LoVo (cell line): ENCODE results near the gene RALB.

Experiments used
- DNase-seq: peaks from one replicate; pipeline ENCODE4 v3.0.0-alpha.2; 2016; ENCODE audit warnings: low spot score

The RALB gene, protein sequence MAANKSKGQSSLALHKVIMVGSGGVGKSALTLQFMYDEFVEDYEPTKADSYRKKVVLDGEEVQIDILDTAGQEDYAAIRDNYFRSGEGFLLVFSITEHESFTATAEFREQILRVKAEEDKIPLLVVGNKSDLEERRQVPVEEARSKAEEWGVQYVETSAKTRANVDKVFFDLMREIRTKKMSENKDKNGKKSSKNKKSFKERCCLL

DNA sequence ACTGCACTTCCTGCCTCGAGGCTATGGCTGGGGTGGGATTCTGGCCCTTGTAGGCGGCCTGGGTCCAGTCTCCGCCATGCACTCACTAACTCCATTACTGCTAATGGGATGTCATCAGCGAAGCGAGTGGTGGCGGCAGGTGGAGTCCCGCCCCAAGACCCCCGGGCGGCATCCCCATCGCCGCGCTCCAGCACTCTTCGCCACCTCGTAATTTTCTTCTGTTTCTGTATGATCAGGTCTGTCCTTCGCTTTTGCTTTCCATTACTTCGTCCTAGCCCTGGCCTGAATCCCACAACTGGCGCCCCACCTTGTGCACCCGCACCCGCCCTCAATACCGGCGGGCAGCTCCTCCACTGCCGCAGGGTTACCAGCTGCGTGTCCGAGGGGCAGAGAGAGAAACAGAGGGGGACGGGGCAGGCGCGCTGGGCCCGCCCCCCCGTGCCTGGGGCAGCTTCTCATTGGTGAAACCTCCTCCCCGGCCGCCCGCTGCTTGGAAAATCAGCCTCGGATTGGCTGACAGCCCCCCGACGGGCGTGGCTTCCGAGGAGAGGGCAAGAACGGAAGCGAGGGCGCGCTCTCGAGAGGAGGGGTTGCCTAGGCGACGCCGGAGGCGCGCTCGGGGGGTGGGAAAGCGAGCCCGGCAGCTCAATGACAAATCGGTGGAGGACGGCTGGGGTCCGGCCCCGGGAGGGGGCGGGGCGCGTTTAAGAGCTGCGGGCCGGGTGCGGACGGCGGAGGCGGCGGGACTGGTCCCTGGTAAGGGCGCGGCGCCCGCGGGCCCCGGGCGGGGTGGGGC is at the start of gene RALB:
Gene RALB (plus strand): TSS at position 628 of the 796 bp plus-strand sequence. CDS start 25,813 bp downstream, outside the sequence.
- DNase-seq = peak; percentile 97

DNA sequence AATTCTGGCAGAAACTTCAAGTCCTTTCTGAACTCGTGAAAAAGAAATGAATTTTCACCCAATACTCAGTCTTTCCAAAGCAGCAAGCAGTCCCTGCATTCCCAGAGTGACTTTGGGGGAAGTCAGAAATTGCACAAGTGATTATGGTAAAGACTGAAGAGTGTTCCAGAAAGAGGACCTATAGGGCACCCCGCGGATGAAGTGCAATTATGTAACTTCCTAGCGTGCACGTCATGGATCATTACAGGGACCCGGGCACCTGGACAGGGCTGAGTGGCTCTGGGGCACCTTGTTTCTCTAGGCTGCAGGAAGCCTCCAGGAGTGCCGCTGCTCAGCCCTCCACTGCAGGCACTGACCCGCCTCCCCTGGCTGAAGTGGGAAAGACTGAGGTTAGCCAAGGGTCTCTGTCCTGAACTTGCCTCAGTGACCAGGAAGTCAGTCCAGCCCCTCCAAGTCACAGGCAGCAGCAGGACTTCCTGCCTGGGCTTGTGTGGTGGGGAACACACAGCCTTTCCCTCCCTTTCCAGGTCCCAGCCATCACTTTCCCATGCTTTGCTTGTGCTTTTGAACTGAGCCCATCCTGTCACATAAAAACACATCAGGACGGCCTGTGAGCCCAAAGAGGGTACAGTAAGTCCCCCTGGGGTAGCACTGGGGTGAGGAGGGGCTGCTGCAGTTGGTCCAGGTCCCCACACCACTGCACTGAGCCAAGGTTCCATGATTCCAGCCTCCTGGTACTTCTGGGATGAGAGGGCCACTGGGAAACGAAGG is 49.2 kb upstream of the RALB start:
- DNase-seq = no peak

DNA sequence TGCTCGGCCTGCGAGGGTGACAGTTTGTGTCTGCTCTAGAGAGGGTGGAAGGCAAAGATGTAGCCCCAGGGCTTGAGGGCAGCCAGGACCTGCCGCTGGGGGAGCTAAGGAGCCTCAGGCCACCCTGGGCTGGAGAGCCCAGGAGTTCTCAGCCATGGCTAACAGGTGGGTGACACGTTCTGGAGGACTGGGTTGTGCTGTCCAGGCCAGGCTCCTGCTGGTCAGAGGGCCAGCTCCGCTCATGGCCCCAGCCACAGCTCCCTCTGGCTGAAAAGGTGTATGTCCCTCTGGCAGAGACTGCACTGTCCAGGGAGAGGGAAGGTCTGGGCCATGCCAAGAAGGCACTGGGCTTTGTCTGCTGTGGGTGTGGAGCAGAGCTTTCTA is 48.6 kb upstream of the RALB start:
- no peak for DNase-seq

DNA sequence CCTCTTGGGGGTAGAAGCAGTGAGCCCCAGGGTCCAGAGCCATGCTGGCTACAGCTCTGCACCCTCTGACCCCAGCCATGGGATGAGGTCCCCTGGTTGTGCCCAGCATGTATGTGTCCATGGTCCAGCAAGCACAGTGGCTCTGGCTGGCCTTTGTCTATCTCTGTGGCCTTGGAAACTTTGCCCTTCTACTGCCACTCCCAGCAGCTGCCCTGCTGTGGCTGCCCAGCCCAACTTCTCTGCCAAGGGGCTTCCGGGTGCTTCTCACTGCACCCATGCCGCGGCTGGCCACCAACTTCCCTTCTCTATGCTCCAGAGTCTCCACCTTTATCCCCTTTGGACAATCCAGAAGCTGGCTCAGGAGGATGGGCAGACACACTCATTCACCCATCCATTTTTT is 48.2 kb upstream of the RALB start:
- DNase-seq = no peak

DNA sequence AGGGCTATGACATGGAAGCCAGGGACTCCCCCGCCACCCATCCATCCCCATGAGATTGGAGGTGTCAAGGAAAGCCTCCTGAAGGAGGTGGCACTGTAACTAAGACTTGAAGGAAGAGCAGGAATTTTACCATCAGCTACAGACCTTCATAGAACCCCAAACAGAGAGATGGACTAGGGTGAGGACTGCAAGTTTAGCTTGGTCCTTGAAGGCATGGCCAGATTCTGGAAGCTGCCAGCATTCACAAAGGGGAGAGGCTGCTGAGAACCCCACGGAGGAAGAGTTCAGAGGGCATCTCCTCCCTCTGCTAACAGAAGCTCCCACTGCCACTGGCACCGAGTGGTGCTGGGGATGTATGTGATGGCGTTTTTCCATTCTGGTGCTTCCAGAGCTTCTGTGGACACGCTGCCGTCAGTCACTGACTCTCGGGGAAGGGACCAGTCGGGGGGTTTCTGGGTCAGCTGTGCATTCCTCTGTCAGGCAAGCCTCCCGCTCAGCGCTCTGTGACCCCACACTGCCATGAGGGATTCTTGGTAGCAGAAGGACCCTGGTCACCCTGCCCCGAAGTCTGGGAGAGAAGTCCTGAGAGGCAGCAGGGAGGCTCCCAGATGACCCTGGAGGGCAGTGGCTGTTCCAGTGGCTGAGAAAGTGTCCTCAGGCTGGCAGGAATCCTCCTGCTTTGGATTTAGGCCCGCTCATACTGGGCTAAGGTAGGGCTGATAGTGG is 47.5 kb upstream of the RALB start:
- DNase-seq = no peak

DNA sequence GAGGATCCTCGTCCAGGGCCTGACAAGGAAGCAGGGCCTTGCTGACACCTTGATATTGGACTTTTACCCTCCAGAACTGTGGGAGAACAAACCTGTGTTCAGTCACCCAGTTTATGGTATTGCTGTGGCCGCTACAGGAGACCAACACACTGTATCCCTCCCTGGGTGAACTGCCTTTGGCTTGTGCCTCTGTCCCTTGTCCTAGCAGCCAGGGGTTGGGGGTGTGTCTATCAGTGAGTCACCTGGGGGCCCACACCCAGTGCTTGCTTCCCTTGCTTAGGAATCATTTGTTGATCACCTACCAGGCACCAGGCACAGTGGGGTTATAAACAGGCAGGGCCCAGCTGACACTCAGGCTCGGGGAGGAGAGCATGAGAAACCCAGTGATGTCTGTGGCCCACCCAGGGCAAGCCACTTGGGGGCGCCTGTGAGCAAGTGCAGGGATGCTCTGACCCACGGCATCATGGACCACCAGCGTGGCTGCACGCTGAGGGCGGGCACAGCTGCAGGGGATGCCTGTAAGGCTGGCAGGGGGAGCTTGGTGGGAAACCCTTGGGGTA is 46.5 kb upstream of the RALB start:
- no peak for DNase-seq

DNA sequence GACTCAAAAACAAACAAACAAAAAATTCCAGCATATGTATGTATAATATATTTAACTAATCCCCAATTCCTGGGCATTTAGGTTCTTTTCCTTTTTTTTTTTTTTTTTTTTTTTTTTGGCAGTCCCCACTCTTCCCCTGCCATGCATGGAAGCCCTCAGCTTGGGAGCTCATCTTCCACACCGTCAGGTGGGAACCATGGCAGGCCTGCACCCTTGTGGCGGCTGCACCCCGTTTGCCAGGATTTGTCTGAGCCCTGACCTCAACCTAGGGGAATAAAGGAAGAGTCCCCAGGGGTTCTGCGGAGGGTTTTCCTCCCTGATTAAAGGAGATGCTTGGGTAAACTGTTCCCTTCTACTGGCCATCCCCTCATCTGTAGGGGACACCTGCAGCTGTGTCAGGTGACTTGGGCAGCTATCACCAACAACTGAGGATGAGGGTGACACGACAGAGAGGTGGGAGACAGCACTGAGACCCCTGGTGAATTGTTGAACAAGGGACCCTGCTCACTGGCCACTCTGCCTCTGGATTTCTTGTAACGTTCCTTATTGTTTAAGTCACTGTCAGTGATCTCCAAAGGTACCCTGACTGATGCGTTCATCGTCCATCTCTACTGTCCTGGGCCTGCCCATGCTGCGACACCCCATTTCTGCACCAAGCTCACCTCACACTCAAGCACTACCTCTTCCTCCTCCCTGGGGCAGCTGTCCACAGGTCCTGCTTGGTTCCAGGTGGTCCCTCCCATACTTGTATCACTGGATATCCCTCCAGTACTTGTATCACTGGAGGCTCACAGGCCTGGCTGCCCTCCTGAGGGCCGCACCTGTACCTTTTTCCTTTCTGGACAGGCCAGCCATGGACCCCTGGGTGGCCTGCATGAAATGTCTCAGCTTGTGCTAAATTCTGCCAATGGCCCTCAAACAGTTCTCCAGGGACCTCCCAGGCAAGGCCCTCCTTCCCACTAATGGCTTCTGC is 44.0 kb upstream of the RALB start:
- no peak for DNase-seq

DNA sequence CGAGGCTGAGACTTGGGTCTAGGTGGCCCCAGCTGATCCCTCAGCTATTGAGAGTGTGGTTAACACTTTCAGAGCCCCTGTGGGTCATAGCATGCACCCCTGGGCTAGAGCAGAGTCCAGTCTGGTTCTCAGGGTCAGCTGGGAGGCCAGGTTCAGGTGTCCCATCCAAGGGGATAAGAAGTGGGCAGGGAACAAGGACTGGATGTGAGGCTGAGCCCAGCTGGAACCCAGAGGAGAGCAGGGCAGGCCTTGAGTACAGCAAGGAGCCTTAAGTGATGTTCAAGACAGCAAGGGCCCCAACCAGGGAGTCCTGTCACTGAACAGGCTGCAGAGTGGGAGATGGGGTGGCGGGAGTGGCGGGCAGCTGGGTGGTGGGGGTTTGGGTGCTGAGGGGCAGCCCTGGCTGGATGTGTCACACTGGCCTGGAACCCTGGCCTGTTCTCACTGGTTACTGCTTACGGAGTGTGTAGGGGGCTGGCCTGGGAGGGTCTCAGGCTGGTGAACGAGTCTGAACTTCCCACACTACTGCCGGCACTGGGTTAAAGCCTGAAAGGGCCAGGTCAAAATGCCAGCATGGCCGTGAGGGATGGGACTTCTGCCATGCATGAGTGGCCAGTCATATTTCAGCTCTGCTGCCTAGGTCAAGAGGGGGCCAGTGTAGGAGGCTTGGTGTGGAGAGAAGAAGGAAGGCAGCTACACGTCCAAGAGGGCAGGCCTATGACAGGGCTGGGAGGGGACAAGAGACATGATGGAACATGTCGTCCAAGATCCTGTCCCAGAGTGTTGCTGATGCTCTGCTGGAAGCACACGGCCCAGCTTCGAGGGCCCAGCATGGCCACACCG is 43.0 kb upstream of the RALB start:
- no peak for DNase-seq

DNA sequence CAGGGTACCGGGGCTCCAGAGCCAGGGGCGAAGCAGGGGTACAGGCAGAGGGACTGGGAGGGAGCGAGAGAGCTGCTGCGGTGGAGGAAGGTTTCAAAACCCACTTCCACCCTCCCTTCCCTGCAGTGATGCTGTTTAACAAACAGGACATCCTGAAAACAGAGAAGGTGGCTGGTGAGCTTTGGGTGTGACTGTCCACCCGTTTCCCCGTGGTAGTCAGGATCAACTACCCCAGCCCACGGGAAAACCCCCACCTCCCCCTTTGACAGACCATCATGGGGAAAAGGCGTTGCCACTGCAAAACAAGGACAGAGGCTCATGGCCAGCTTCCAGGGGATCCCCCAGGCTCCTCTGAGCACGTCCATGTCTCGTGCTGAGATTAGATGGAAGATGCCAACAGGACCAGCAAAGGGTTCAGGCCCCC is 42.4 kb upstream of the RALB start:
- no peak for DNase-seq

DNA sequence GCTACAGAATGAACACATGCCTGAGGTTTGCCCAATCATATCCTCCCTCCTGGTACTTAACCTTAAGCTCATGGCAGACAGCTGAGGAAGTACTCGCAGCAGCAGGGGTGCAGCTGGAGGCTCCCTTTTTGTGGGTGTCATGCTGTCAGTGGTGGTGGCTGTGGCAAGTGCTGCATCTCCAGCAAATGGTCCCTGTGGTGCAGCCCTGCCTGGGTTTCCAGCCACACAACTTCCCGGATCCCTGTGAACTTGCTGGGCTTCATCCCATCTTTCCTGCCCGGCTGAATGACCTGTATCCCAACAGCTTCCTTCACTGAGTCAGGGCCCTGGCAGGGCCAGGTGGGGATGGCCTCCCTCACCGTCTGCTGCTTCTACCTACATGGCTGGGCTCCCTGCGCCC is 34.5 kb upstream of the RALB start:
- DNase-seq = no peak

DNA sequence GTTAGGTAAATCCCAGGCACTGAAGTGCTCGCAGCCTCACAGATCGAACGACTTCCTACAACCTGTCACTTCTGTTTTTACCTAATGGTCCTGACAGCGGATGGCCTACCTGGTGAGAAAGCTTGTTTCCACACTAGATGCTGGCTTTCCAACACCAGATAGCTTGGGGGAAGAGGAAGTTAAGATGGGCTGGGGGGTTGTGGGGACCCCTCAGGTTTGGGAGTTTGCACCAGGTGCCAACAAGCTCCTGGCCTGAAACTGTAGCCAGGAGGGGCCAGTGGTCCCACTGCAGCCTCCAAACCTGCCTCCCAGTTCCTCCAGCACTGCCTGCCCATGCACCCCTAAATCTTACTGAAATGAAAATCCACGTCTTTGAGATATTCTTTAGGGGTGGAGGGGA is 33.4 kb upstream of the RALB start:
- no peak for DNase-seq

DNA sequence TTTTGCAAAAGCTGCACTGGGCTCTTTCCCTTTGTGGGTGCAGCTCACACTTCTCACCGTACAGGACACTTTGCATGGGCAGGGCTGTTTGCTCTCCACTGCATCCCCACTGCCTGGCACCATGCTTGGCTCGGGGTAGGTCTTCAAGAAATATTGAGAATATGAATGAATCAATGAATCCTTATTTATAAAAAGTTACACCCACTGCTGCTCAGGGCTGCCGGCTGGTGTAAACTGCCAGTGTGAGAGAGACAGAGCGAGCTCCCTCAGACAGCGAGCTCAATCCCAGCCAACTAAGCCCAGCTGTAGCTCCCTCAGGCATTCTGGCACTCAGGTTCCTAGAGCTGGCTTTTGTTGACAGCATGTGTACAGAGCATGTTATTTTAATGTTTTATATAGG is 32.9 kb upstream of the RALB start:
- no peak for DNase-seq

DNA sequence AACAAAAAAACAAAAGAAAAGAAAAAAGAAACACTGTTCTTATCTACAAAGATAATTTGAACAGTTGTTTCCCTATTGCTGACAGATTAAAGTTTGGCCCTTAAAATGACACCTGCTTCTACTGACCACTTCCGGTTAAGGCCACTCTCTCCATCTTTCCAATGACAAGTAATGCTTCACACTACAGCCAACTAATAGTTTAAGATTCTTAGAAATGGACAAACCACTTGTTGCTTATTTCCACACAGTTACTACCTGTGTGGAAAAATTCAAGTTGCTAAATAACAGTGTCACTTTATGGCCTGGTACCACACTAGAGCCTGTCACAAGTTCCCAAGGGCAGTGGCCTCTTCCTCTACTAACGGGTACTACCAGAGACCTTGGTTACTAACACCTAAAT is 31.9 kb upstream of the RALB start:
- no peak for DNase-seq

DNA sequence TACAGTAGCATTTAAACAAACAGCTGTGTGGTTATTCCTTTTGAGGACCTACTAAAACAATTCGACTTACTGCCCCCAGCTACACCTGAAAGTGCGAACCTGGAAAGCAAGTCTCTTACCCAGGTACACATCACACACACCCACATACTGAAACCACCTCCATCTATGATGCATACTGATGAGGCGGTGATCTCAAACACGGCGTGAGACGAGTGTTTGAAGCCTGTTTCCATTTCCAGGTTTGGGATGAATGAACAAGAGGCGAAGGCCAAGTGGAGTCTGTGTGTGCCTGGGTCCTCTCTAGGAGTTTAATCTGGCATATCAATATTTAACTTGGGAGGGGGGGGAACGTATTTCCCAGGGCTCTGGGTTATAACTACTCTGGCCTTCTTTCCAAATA is 31.0 kb upstream of the RALB start:
- no peak for DNase-seq

DNA sequence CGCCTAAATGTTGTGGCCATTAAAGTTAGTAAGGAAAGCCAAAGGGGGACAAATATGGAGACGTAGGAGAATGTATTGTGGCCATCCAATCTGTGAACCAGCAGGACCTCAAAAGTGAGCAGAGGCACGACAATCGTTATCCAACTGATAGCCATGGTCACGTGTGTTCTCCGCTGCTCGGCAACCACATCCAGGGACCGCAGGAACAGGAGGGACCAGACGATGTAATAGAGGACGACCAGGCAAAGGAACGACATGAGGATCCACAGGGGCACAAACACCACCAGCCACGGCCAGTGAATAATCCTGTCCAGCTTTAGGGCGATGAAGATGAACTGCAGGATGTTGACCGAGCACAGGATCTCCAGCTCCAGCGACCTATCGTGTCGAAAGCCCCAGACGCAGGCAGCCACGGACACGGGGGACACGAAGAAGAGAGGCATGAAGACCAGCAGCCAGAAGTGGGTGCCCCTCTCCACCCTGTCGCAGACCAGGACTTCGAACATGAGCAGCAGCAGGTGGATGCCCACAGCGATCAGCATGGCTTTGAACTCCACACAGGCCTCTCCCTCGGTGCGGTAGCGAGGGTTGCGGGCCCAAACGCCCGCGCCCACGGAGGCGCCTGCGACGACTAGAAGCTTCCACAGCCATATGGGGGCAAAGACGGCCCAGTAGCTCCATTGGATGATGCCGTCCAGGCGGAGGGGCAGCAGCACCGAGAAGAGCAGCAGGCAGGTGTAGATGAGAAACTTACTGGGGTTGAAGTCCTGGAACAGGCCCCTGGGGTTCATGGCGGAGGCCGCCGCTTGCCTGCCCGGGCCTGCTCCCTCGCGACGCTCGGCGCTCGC is 30.2 kb upstream of the RALB start:
- no peak for DNase-seq

DNA sequence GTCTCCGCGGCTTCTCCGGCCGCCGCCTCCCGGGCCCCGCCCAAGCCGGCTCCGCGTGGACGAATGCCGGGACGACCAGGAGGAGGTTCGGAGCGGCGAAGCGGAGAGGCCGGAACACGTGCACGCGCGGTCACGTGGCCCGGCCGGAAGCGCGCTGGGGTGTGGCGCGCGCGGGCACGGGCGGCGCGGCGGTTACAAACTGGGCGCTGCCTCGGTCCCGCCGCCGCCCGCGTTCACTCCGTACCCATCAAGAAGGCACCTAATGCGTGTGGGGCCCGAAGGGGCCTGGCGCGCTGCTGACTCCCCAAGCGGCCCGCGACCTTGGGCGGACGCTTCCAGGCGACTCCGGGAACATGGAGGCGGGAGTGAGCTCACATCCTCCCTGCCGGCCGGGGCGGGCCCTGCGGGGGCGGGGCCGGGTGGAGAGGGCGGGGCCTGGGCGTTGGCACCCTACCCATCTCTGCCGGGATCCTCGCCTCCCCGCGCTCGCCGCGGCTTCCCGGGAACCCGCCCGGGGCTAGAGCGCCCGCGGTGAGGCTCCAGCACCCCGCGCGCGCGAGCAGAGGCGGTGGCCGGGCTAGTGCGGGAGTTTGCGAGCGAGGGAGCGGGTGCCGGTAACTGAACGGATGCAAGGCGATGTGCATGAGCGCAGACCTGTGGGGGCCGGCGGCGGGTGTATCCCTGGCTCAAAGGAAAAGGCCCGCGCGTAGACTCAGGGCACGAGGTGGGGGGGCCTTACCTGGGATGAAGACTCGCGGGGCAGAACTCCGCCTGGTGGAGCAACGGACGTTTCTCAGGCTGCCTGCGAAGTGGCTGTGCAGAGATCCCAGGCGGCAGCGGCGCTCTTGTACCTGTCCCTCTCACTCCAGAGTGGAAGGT is 29.4 kb upstream of the RALB start, which contains the start of gene TMEM185B:
Gene TMEM185B (minus strand): TSS at position 367 of the 879 bp plus-strand sequence. CDS start 424 bp downstream, outside the sequence.
- peak; percentile 87 for DNase-seq

DNA sequence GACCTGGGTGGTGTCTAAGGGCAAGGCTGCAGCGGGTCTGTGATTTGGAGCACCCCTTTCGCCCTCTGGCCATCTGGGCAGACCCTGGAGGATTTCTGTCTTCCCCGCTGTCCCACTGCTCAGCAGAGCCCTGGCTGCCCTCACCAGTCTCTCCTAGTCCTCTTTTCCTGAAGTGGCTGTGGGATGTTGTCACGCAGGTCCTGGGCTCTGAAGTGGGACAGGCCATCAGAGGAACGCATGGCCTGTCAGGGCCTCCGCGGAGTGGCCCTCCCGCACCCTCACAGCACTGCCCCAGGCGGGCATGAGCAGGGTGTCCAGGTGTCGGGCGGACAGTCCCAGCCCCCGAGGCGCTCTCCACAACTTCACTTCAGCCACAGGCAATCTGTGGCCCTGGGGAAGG is 28.4 kb upstream of the RALB start:
- DNase-seq = no peak
